ENCODE data around the gene MND1. TPM values are rescaled to one million over a fixed set of nuclear protein-coding genes. Genes with fewer than 3 reads are reported as not detected.

The MND1 gene
- total RNA-seq, 1 donor from 2014 or later: 74.6 TPM

GRCh38 chr4:153335665-153336064 is 8.8 kb upstream of the MND1 start:
- H3K4me2 ChIP-seq: no peak overlapping the region
- no peak overlapping the region for H2AFZ ChIP-seq (replicated peaks)
- no peaks in the 10 kb centered on the region for H3K36me3 ChIP-seq
- no peaks in the 10 kb centered on the region for H3K4me1 ChIP-seq
- Mint-ChIP-seq H3K36me3 (peaks cover 31% of the 10 kb centered on the region), H3K4me3 (no peak overlapping the region), H3K4me1 (no peaks in the 10 kb centered on the region), H3K9me3 (no peaks in the 10 kb centered on the region), H3K27me3 (ENCODE audit: insufficient read depth, low read depth) (peaks cover 2% of the 10 kb centered on the region), H3K27ac (no peak overlapping the region)
- no peak overlapping the region for H3K9ac ChIP-seq
- H3K27me3 ChIP-seq: no peaks in the 10 kb centered on the region
- H3K9me3 ChIP-seq (ENCODE audit: low read depth): no peaks in the 10 kb centered on the region
- TF ChIP-seq CTCF (IDR thresholded peaks at IDR 0.05) (no peak), EZH2 (IDR thresholded peaks at IDR 0.05) (no peak), EZH2phosphoT487 (IDR thresholded peaks at IDR 0.05) (no peak)
- no peak for DNase-seq (ENCODE audit: low spot score)
- no peaks in the 10 kb centered on the region for H3K79me2 ChIP-seq (ENCODE audit: low read depth)
- H3K4me3 ChIP-seq: no peak overlapping the region
- no peak overlapping the region for H3K27ac ChIP-seq
- no peaks in the 10 kb centered on the region for H4K20me1 ChIP-seq (ENCODE audit: low read depth)
- H3F3A ChIP-seq (ENCODE audit: low read depth): no peaks in the 10 kb centered on the region

GRCh38 chr4:153337686-153338085 is 6.8 kb upstream of the MND1 start:
- Histone ChIP-seq H3K27me3 (no peaks in the 10 kb centered on the region), H3K4me1 (no peaks in the 10 kb centered on the region), H3K27ac (no peak overlapping the region), H3F3A (ENCODE audit: low read depth) (no peaks in the 10 kb centered on the region), H3K36me3 (no peaks in the 10 kb centered on the region), H3K4me3 (no peak overlapping the region), H4K20me1 (ENCODE audit: low read depth) (no peaks in the 10 kb centered on the region), H3K9ac (no peak overlapping the region), H3K4me2 (no peak overlapping the region), H3K9me3 (ENCODE audit: low read depth) (no peaks in the 10 kb centered on the region), H2AFZ (replicated peaks) (no peak overlapping the region), H3K79me2 (ENCODE audit: low read depth) (no peaks in the 10 kb centered on the region)
- DNase-seq (ENCODE audit: low spot score): no peak
- Mint-ChIP-seq H3K36me3 (peaks cover 19% of the 10 kb centered on the region), H3K9me3 (no peaks in the 10 kb centered on the region), H3K4me3 (no peak overlapping the region), H3K27ac (no peak overlapping the region), H3K4me1 (no peaks in the 10 kb centered on the region), H3K27me3 (ENCODE audit: insufficient read depth, low read depth) (no peaks in the 10 kb centered on the region)
- TF ChIP-seq CTCF (IDR thresholded peaks at IDR 0.05) (no peak), EZH2phosphoT487 (IDR thresholded peaks at IDR 0.05) (no peak), EZH2 (IDR thresholded peaks at IDR 0.05) (no peak)

- Histone ChIP-seq H3K27ac (no peak overlapping the region), H3K4me1 (peaks cover 13% of the 10 kb centered on the region), H3K79me2 (ENCODE audit: low read depth) (peaks cover 14% of the 10 kb centered on the region), H3K9me3 (ENCODE audit: low read depth) (no peaks in the 10 kb centered on the region), H2AFZ (replicated peaks) (no peak overlapping the region), H3K27me3 (no peaks in the 10 kb centered on the region), H4K20me1 (ENCODE audit: low read depth) (no peaks in the 10 kb centered on the region), H3K4me3 (no peak overlapping the region), H3F3A (ENCODE audit: low read depth) (no peaks in the 10 kb centered on the region), H3K9ac (no peak overlapping the region), H3K4me2 (no peak overlapping the region), H3K36me3 (no peaks in the 10 kb centered on the region)
- H3K36me3 Mint-ChIP-seq: peaks cover 8% of the 10 kb centered on the region
- no peak overlapping the region for H3K27ac Mint-ChIP-seq
- TF ChIP-seq EZH2phosphoT487 (IDR thresholded peaks at IDR 0.05): no peak
- TF ChIP-seq CTCF (IDR thresholded peaks at IDR 0.05): no peak
- TF ChIP-seq EZH2 (IDR thresholded peaks at IDR 0.05): no peak
- DNase-seq (ENCODE audit: low spot score): no peak
- no peaks in the 10 kb centered on the region for H3K9me3 Mint-ChIP-seq
- H3K4me1 Mint-ChIP-seq: peaks cover 15% of the 10 kb centered on the region
- H3K4me3 Mint-ChIP-seq: no peak overlapping the region
- H3K27me3 Mint-ChIP-seq (ENCODE audit: insufficient read depth, low read depth): peaks cover 8% of the 10 kb centered on the region
Observed at GRCh38 chr4:153341575-153342090, 2.9 kb upstream of the MND1 start.

Data from neural progenitor cell (in vitro differentiated cells).